C4-2B (cell line): Measurements from ENCODE around the gene SDK2.

Experiments used
- H3K27ac ChIP-seq: fragments of 450-650 bp; 2 replicates; pipeline ENCODE4 v1.5.1; 2017
- CTCF ChIP-seq: fragments of 450-650 bp; conservative IDR thresholded peaks from 2 replicates; pipeline ENCODE4 v1.5.1; 2017; ENCODE audit warnings: mild to moderate bottlenecking
- ZFX ChIP-seq: fragments of 450-650 bp; IDR thresholded peaks from 2 replicates; pipeline ENCODE4 v1.6.1; 2017

Gene SDK2

GRCh38 chr17:73419051-73419450 is 225.2 kb downstream of the SDK2 start:
- TF ChIP-seq ZFX (no peak), CTCF (no peak)
- H3K27ac ChIP-seq: no peak overlapping the region

GRCh38 chr17:73415782-73416181 is 228.5 kb downstream of the SDK2 start:
- H3K27ac ChIP-seq: no peak overlapping the region
- TF ChIP-seq ZFX (no peak), CTCF (no peak)

- no peak overlapping the region for H3K27ac ChIP-seq
- TF ChIP-seq ZFX (no peak), CTCF (no peak)
Observed at GRCh38 chr17:73414171-73414955, 229.9 kb downstream of the SDK2 start.

GRCh38 chr17:73412914-73413313 is 231.3 kb downstream of the SDK2 start:
- H3K27ac ChIP-seq: no peak overlapping the region
- TF ChIP-seq CTCF (no peak), ZFX (no peak)

GRCh38 chr17:73411313-73411747 is 232.9 kb downstream of the SDK2 start:
- no peak for TF ChIP-seq ZFX
- no peak for TF ChIP-seq CTCF

GRCh38 chr17:73410586-73411312 is 233.5 kb downstream of the SDK2 start:
- no peak for TF ChIP-seq ZFX
- no peak for TF ChIP-seq CTCF
- H3K27ac ChIP-seq: no peak overlapping the region

More at GRCh38 chr17:73411313-73411747, 232.9 kb downstream of the SDK2 start:
- no peak overlapping the region for H3K27ac ChIP-seq

- TF ChIP-seq ZFX (no peak), CTCF (no peak)
- H3K27ac ChIP-seq: no peak overlapping the region
Observed at GRCh38 chr17:73404246-73404645, 240.0 kb downstream of the SDK2 start.
